Right atrium auricular region (tissue), 2 donors: ENCODE measurements around the gene KDM5C. TPM values are rescaled to one million over a fixed set of nuclear protein-coding genes. Genes with fewer than 3 reads are reported as not detected.
A peak's percentile ranks its signal among the peaks of the same experiment; 100 is the strongest.

ENCODE experiments used
- DNase-seq: peaks from one replicate; pipeline ENCODE4 v3.0.0-alpha.2; 2019; ENCODE audit warnings: low spot score
- H3K27ac ChIP-seq, 2 donors: fragments of 200-600 bp; sonication (generic); 1 replicate in 1 of 2; 2 replicates in 1 of 2; pipeline ENCODE4 v1.5.1; 2016 to 2019
- H3K27me3 ChIP-seq, 2 donors: fragments of 200-600 bp; sonication (generic); one replicate each; pipeline versions ENCODE4 v1.5.1 to v1.6.0; 2017 to 2019
- H3K36me3 ChIP-seq: fragments of 200-600 bp; sonication (generic); one replicate; pipeline ENCODE4 v1.5.1; 2016
- H3K4me1 ChIP-seq, 2 donors: fragments of 200-600 bp; sonication (generic); one replicate each; pipeline versions ENCODE4 v1.5.1 to v1.6.0; 2017 to 2019
- H3K4me3 ChIP-seq, 2 donors: fragments of 200-600 bp; sonication (generic); 1 replicate in 1 of 2; 2 replicates in 1 of 2; pipeline ENCODE4 v1.5.1; 2017 to 2019; ENCODE audit warnings: mild to moderate bottlenecking in 1 of 2, moderate library complexity in 1 of 2
- H3K9me3 ChIP-seq, 2 donors: fragments of 200-600 bp; sonication (generic); one replicate each; pipeline ENCODE4 v1.5.1; 2019
- total RNA-seq, 2 donors: library from RNA; depleted of rRNA; stranded (reverse); fragments of >200 nt; gene quantifications; one replicate each; pipeline ENCODE4 v1.1.0, GENCODE V29; 2016
- TF ChIP-seq, protein P1 (sequence below), 2 donors: fragments of 200-600 bp; sonication (generic); IDR thresholded peaks; one replicate each; pipeline ENCODE4 v1.5.1; 2019; ENCODE audit warnings: antibody characterized with exemption in 2 of 2

Gene KDM5C
- total RNA-seq, 2 donors from 2014 or later, result 48.7 to 50.4 TPM

DNA sequence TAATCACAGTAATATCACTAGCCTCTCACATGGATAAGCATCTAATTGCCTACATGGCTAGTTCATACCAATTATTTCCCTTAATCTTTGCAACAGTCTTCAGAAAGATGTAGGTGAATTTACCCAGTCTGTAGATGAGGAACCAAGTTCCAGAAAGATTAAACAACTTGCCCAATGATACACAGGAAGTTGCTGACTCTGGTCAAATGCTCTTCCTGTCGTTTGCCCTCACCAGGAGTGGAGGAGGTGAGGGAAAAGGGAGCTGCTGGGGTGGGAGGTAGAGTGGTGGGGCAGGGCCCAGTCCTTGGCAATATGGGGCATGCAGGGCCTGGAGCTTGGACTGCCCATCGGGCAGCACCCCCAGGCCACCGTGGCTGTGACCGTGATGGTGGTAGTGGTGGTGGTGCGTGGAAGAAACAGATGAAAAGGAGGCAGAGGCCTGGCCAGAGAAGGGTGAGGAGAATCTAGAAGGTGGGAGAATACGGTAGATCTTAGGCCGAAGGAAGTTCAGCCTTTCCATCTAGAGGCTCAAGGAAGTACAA, 2.3 kb upstream of the KDM5C start:
- H3K4me1 ChIP-seq, result peaks cover 0 to 22% of the 10 kb centered on the region in 2 donors
- H3K27me3 ChIP-seq, result no peaks in the 10 kb centered on the region
- no peak overlapping the region for H3K4me3 ChIP-seq
- H3K27ac ChIP-seq, result no peak overlapping the region
- H3K36me3 ChIP-seq, result no peaks in the 10 kb centered on the region
- TF ChIP-seq, protein P1, sequence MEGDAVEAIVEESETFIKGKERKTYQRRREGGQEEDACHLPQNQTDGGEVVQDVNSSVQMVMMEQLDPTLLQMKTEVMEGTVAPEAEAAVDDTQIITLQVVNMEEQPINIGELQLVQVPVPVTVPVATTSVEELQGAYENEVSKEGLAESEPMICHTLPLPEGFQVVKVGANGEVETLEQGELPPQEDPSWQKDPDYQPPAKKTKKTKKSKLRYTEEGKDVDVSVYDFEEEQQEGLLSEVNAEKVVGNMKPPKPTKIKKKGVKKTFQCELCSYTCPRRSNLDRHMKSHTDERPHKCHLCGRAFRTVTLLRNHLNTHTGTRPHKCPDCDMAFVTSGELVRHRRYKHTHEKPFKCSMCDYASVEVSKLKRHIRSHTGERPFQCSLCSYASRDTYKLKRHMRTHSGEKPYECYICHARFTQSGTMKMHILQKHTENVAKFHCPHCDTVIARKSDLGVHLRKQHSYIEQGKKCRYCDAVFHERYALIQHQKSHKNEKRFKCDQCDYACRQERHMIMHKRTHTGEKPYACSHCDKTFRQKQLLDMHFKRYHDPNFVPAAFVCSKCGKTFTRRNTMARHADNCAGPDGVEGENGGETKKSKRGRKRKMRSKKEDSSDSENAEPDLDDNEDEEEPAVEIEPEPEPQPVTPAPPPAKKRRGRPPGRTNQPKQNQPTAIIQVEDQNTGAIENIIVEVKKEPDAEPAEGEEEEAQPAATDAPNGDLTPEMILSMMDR (IDR thresholded peaks at IDR 0.05), result no peak
- no peaks in the 10 kb centered on the region for H3K9me3 ChIP-seq
- no peak for DNase-seq

DNA sequence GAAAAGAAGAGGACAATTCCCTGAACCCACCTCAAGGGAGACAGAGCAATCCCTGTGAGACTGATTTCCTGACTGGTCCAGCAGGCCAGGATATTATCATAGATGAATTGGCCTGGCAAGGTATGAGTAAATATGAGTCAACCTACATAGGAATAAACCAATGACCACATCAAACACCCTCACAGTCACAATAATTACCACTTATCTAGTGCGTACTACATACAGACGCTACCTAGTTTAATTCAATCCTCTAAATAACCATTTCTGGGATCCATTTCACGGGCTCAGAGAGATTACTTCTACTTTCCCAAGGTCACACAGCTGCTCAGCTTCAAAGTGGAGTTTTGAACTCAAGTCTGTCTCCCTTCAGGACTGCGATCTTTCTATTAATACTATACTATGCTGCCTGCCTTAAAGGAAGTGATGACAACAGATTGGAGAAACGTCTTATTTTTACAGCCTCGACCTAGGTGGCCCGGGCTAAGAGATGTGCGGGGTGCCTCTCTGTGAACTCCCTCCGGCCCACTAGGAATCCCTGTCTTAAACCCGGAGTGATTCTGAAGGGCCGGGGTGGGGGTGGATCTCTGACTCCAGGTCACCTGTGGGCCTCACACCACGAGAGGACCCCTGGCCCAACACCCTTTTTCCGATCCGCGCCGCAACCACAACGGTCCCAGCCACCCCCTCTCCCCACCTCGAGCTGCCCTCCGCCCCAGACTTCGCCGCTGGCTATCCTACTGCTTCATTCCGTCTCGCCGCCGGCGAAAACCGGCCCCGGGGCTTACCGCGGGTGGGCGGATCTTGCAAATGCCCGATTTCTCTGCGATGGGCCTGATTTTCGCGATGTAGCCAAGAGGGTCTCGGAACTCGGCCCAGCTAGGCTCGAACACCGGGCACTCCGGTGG, 800 bp downstream of the KDM5C start:
- TF ChIP-seq, protein P1 (IDR thresholded peaks at IDR 0.05), result no peak
- H3K27me3 ChIP-seq, result no peaks in the 10 kb centered on the region
- H3K27ac ChIP-seq, result peak overlapping the region; percentile 86 to 87
- H3K4me1 ChIP-seq, result peaks cover 0 to 37% of the 10 kb centered on the region in 2 donors
- H3K9me3 ChIP-seq, result no peaks in the 10 kb centered on the region
- H3K36me3 ChIP-seq, result peaks cover 14% of the 10 kb centered on the region
- peak overlapping the region; percentile 92 to 98 for H3K4me3 ChIP-seq
- no peak for DNase-seq

DNA sequence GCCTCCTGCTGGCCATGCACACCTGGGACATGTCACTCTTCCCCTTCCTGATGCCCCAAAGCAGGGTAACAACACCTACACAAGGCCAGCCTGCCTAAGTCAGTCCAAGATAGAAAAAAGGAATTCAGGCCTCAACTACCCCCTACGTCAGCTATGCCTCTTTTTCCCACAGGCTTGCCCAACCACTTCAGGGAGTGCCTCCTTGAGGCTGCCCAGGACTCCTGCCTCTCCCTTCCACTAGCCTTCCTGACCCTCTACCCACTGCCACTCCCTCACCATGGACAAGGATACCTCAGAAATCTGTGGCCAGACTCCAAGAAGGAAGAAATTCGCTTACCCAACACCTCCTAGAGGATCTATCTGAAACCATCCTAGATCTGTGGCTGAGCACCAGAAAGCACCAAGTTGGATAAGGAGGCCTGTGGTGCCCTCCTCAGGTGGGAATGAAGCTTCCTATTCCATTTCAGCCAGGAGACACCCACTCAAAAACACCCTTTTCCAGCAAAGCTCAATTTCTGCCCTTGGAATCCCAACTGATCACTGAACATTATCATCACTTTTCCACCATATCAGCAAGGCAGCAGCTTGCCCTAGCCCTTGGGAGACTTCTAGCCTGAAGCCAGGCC, 1.8 kb downstream of the KDM5C start:
- Histone ChIP-seq H3K4me1 (peaks cover 0 to 37% of the 10 kb centered on the region in 2 donors), H3K4me3 (peak overlapping the region; percentile 92 to 98), H3K36me3 (peaks cover 23% of the 10 kb centered on the region), H3K27me3 (no peaks in the 10 kb centered on the region), H3K27ac (peak overlapping the region in 1 of 2 donors; percentile 87), H3K9me3 (no peaks in the 10 kb centered on the region)
- TF ChIP-seq, protein P1 (IDR thresholded peaks at IDR 0.05), result no peak
- DNase-seq, result no peak

DNA sequence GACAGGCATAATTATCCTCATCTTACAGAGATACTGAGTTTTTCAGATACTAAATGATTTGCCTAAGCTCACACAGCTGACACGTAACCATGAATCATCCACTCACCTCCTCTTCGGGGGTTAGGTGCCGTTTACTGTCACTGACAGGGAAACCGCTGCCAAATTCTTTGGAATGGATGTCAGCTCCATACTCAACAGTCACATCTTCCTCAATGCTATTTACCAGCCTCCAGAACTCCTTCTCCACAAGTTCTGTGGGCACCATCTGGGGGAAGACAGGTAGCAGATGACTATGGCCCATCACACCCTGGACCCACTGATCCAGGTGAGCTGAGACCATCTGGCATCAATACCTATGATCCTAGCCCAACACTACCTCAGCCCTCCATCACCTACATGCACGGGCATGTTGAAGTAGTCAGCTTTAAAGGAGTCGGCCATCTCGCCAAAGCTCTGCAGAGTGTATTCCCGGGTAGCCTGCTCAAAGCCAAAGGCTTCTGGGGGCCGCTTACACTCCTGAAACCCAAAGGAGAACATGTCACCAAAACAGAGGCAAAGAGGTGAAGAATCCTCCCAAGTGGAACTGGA, 13.5 kb downstream of the KDM5C start:
- no peak overlapping the region for H3K4me3 ChIP-seq
- H3K9me3 ChIP-seq, result no peaks in the 10 kb centered on the region
- no peak overlapping the region for H3K27ac ChIP-seq
- H3K4me1 ChIP-seq, result no peaks in the 10 kb centered on the region
- TF ChIP-seq, protein P1 (IDR thresholded peaks at IDR 0.05), result no peak
- H3K36me3 ChIP-seq, result peaks cover 93% of the 10 kb centered on the region
- H3K27me3 ChIP-seq, result no peaks in the 10 kb centered on the region
- DNase-seq, result no peak

DNA sequence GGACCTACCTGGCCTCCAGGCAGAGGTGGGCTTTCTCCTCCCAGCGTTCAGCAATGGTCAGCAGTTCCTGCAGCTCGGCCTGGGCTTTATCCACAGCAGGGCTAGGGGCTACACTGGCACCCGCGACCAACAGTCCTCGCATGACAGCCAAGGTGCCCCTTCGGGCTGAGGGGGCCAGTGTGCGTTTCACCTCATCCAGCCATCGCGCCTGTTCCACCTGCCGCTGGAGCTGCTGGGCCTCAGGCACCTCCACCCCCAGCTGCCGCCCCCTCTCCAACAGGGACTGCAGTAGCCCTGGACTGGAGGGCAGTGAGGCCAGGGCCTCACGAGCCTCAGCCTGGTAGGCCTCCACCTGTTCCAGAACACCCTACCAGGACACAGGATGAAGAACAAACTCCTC, 28.3 kb downstream of the KDM5C start:
- no peak for DNase-seq
- H3K4me3 ChIP-seq, result no peak overlapping the region
- H3K9me3 ChIP-seq, result no peaks in the 10 kb centered on the region
- TF ChIP-seq, protein P1 (IDR thresholded peaks at IDR 0.05), result no peak
- H3K27ac ChIP-seq, result no peak overlapping the region
- H3K36me3 ChIP-seq, result peaks cover 95% of the 10 kb centered on the region
- no peaks in the 10 kb centered on the region for H3K27me3 ChIP-seq
- no peaks in the 10 kb centered on the region for H3K4me1 ChIP-seq
